ENCODE data around the gene GBGT1.

Gene GBGT1

DNA sequence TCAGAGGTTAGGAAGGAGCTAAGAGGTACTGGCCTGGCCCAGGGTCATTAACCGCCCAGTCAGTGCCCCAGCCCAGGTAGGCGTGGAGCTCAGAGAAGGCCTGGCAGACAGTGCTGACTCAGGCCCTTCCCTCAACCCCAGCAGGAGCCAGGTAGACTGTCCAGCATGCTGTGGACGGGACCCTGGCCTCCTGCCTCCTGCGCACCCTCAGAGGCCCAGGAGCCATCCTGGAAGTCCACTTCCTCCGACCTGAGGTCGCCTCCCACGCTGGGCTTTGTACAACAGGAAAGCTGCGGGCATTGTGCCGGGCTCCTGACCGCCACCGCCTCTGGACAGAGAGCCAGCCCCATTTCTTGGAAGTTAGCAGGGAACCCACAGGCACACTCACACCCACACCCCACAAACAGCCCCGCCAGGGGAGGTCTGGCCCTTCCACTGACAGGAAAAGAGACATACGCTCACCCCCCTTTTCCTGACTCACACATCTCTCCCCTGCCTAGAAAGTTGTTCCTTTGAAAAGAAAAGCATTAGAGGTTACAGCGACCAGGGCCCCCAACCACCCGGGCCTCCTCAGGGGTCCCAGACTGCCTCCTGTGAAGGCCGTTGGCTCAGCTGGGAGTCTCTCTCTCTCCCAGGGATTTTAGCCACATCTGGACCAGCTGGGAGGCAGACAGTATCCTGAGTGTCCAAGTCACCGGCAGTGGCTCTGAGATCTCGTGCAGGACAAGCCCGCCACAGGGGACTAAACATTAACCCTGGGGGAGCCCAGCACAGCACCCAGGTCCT lies 50.4 kb downstream of the GBGT1 start:
- no peak for DNase-seq

- no peak for DNase-seq
These were observed 51.1 kb downstream of the GBGT1 start for GRCh38 chr9:133112663-133113026.

DNA sequence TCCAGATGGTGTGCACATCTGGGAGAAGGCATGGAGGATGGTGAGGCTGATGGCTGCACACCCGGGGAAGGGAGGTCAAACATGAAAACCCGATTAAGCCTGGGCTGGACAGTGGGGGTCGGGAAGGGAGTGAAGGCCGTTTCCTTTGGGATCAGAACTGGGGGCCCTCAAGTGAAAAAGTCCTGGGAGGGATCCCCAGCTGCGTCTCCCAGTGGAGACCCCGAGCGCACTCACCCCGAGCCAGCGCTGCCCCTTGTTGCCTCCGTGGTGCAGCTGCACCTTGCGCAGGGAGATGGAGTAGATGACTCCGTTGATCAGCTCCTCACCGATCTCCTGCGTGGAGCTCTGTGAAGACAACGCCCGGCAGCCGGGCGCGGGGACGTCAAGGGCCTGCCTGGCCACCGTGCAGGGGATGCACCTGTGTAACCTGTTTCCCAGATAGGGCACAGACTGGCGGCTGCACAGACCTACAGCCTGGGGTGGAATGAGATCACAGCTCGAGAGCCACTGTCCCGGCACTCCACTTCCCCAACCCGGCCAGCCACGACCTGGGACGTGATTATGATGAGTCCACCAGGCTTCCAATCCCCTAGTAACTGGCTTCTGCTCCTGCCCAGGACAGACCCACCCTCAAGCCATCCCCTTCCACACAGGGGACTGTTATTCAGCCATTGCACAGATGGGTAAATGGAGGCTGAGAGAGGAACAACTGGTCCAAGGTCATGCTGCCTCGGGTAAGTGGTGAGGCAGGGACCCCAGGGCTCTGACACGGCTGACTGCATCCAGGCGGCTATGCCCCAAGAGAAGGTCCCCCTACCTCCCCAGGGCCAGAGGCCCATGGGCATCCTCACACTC lies 51.7 kb downstream of the GBGT1 start:
- DNase-seq = no peak

DNA sequence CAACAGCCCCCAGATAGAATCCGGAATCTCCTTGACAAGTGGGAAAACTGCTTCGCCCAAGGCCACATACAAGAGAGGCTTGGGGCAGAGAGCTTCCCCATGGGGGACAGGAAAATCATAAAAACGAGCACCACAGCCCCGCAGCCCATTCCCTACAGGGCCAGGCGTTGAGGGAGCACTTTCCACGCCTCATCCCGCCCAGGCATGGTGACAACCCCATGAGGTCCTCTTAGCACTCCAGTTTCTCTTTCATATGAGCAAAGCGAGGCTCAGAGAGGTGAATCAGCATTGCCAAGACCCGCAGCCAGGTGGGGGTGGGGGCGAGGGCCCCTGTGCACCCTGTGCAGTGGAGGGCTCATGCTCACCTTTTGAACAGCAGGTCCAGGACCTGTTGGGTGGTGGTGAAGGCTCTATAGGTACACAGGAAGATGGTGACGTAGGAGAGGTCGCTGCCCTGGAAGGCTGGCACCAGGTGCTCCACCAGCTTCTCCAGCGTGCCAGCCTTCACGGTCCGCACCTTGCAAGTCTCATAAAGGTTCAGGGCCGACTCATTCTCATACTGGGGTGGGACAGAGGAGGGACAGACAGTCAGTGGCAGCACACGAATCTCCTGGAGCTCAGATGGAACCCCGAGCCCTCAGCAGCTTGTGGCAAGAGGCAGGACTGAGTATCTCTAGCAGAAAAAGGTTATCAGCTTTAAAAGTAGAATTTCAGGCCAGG lies 53.6 kb downstream of the GBGT1 start:
- no peak for DNase-seq

DNA sequence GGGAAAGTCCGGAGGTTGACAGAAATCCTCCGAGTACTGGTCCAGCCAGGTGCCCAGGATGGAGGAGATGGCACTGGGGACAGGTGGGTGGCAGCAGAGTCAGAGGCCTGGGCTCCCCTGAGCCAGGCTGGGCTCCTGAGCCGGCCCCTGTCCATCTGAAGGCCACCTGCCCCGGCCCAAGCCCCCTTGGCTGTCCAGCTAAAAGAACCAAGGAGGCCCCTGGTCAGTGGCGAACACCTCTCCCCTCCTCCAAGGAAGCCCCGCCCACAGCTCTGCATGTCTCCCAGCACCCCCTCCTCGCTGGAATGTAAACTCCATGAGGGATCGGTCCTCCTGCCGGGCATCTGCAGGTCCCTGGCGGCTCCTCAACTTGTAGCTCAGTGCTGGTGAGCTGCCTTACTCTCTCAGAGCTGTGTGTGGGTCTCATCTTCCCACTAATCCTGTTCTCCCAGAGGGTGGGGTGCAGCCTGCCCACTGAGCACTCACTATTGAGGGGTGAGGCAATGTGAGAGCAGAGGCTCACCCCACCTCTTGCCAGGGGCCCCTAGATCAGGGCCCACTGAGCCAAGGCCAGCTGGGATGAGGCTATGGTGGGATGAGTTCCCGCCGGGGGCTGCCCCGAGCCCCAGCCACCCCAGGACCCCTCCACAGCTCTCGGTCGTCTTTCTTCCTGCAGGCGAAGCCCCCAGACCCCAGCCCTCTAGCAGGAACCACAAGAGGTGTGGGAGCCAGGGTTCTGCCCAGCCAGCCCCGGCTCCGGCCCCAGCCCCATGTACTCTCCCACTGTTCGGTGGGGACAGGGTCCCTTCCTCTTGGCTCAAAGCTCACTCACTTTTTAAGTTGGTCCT lies 54.7 kb downstream of the GBGT1 start:
- no peak for DNase-seq

GRCh38 chr9:133107961-133108793 lies 55.5 kb downstream of the GBGT1 start:
- DNase-seq = no peak

GRCh38 chr9:133107245-133107722 lies 56.4 kb downstream of the GBGT1 start:
- DNase-seq = no peak

DNA sequence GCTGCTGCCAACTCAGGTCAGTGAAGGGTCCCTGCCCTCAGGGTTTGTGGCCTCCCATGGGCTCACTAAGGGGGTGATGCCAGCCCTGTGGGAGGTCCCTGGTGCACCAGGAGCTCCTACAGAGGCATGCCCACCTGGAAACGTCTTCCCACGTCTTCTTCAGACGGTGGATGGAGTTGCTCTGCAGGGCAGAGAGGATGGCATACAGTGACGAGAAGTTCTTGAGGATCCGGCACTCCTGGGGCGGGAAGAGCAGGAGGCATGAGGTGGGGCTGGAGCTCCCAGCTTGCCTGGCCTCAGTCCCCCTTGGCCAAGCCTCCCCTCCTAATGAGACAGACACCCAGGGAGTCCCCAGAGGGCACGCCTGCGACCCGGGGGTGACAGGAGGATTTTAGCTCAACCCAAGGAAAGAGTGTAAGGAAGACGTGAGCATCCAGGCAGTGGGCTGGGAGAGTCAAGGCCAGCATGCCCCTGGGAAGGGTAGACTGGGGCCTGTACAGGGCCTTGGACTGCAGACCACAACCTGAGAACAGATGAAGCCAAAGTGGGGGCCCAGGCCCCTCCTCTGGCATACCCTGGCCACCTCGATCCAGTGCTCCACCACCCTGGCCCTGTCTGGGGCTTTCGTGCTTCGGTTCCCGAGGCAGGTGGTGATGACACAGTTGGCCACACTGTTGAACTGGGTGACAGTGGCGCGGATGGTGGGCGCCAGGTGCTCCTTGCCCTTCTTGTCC lies 57.0 kb downstream of the GBGT1 start:
- no peak for DNase-seq

- DNase-seq = no peak
These were observed 58.3 kb downstream of the GBGT1 start for GRCh38 chr9:133105461-133105770.

DNA sequence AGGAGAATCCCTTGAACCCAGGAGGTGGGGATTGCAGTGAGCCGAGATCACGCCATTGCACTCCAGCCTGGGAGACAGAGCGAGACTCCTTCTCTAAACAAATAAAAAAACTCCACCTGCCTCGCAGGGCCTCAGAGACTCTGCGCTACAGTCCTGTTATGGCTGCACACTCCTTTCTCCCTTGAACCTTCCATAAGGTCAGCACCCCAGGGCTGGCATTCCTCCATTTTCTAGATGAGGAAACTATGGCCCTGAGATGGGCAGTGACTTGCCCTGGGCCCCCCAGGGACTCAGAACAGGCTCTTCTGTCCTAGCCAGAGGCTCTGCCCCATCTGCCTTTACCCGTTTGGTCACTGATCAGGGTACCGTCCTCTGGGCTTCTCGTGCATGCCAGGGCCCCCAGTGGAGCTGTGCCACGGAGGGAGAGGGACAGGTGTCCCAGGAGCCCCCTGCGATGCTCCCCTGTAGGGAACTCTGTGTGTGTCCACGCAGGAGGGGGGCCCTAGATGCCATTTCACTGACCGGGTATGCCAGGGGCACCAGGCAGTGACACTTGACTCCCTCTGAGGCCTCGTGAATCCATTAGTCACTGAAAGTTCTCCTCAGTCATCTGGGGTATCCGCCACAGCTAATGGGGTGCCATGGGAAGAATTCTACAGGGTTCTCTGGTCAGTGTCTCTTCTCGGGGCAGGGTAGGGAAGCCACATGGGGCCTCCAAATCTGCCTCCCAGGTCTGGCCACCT lies 58.8 kb downstream of the GBGT1 start:
- no peak for DNase-seq

GRCh38 chr9:133103987-133104505 lies 59.7 kb downstream of the GBGT1 start:
- DNase-seq = no peak

GRCh38 chr9:133103183-133103986 lies 60.3 kb downstream of the GBGT1 start:
- peak; percentile 21 for DNase-seq

All from NCI-H1436 (cell line).